ENCODE results near the gene MZT2A. TPM values are rescaled to one million over a fixed set of nuclear protein-coding genes. Genes with fewer than 3 reads are reported as not detected.
"Not testable (repeated sequence)": the region's sequence is repeated elsewhere in the genome, so short reads cannot be mapped to it uniquely, and the experiment has no call there.

Gene MZT2A
- total RNA-seq, 4 donors from 2014 or later = 24.9 to 46.2 (median 44.7) TPM

GRCh38 chr2:131509615-131510014 lies 17.4 kb upstream of the MZT2A start:
- DNase-seq = no peak
- H3K27ac ChIP-seq = no peak overlapping the region
- H3K4me3 ChIP-seq = no peak overlapping the region
- no peak for TF ChIP-seq CTCF (IDR thresholded peaks at IDR 0.05)
- no peak for TF ChIP-seq POLR2A (IDR thresholded peaks at IDR 0.05)
- no peaks in the 10 kb centered on the region for H3K4me1 ChIP-seq
- peaks cover 0 to 59% (median 0%) of the 10 kb centered on the region in 3 donors for H3K36me3 ChIP-seq
- H3K9me3 ChIP-seq = no peaks in the 10 kb centered on the region
- no peaks in the 10 kb centered on the region for H3K27me3 ChIP-seq

GRCh38 chr2:131504082-131504750 lies 12.0 kb upstream of the MZT2A start:
- H3K27me3 ChIP-seq, H3K4me3 ChIP-seq, H3K9me3 ChIP-seq, H3K4me1 ChIP-seq, DNase-seq: not testable (repeated sequence)
- peaks cover 0 to 93% (median 0%) of the 10 kb centered on the region in 3 donors for H3K36me3 ChIP-seq
- H3K27ac ChIP-seq = peak overlapping the region in 1 of 4 donors; percentile 19

- not testable (repeated sequence) for H3K4me1 ChIP-seq, H3K9me3 ChIP-seq, H3K4me3 ChIP-seq, H3K27ac ChIP-seq, H3K27me3 ChIP-seq, DNase-seq
- peaks cover 0 to 87% (median 0%) of the 10 kb centered on the region in 3 donors for H3K36me3 ChIP-seq
Observed at GRCh38 chr2:131503587-131503986, 11.4 kb upstream of the MZT2A start.

GRCh38 chr2:131498321-131498973 lies 6.2 kb upstream of the MZT2A start:
- H3K4me3 ChIP-seq, DNase-seq, H3K9me3 ChIP-seq, H3K27ac ChIP-seq, H3K27me3 ChIP-seq: not testable (repeated sequence)
- Histone ChIP-seq H3K36me3 (peaks cover 0 to 44% (median 0%) of the 10 kb centered on the region in 3 donors), H3K4me1 (peaks cover 0 to 17% (median 4%) of the 10 kb centered on the region in 4 donors)

- H3K9me3 ChIP-seq, DNase-seq: not testable (repeated sequence)
Observed at GRCh38 chr2:131495506-131495905, 3.3 kb upstream of the MZT2A start.

GRCh38 chr2:131493199-131493968 lies 1.2 kb upstream of the MZT2A start:
- no peak for DNase-seq
- Histone ChIP-seq H3K9me3 (no peaks in the 10 kb centered on the region), H3K4me3 (peak overlapping the region; percentile 81 to 95 (median 90)), H3K36me3 (peaks cover 0 to 4% (median 0%) of the 10 kb centered on the region in 3 donors), H3K4me1 (peaks cover 0 to 31% (median 6%) of the 10 kb centered on the region in 4 donors), H3K27ac (peak overlapping the region; percentile 92 to 97 (median 94)), H3K27me3 (no peaks in the 10 kb centered on the region)
- no peak for TF ChIP-seq POLR2A (IDR thresholded peaks at IDR 0.05)
- no peak for TF ChIP-seq CTCF (IDR thresholded peaks at IDR 0.05)

More at GRCh38 chr2:131495506-131495905, 3.3 kb upstream of the MZT2A start:
- H3K27ac ChIP-seq, H3K4me3 ChIP-seq, H3K27me3 ChIP-seq: not testable (repeated sequence)
- H3K4me1 ChIP-seq = peaks cover 0 to 27% (median 6%) of the 10 kb centered on the region in 4 donors
- H3K36me3 ChIP-seq = peaks cover 0 to 15% (median 0%) of the 10 kb centered on the region in 3 donors

GRCh38 chr2:131492418-131493198 lies 411 bp upstream of the MZT2A start:
- Histone ChIP-seq H3K9me3 (no peaks in the 10 kb centered on the region), H3K4me1 (peaks cover 0 to 31% (median 6%) of the 10 kb centered on the region in 4 donors), H3K36me3 (peaks cover 0 to 4% (median 0%) of the 10 kb centered on the region in 3 donors), H3K4me3 (peak overlapping the region; percentile 81 to 95 (median 90)), H3K27ac (peak overlapping the region; percentile 92 to 97 (median 94)), H3K27me3 (no peaks in the 10 kb centered on the region)
- peak; percentile 94 to 97 (median 95) for DNase-seq
- peak in 1 of 2 donors; percentile 23 for TF ChIP-seq POLR2A (IDR thresholded peaks at IDR 0.05)
- TF ChIP-seq CTCF (IDR thresholded peaks at IDR 0.05) = peak; percentile 26 to 85 (median 71)

GRCh38 chr2:131491469-131491836 lies 744 bp downstream of the MZT2A start:
- Histone ChIP-seq H3K27ac (peak overlapping the region in 2 of 4 donors; percentile 40 to 58), H3K4me3 (peak overlapping the region; percentile 81 to 95 (median 90)), H3K4me1 (peaks cover 0 to 31% (median 6%) of the 10 kb centered on the region in 4 donors)
- not testable (repeated sequence) for H3K9me3 ChIP-seq, H3K36me3 ChIP-seq, H3K27me3 ChIP-seq, DNase-seq

- peak in 2 of 3 donors; percentile 38 to 58 for DNase-seq
- Histone ChIP-seq H3K4me1 (peaks cover 0 to 31% (median 6%) of the 10 kb centered on the region in 4 donors), H3K4me3 (peak overlapping the region; percentile 81 to 95 (median 90)), H3K27ac (peak overlapping the region in 2 of 4 donors; percentile 40 to 58)
- not testable (repeated sequence) for H3K36me3 ChIP-seq, H3K9me3 ChIP-seq, H3K27me3 ChIP-seq
Observed at GRCh38 chr2:131490616-131491468, 1.4 kb downstream of the MZT2A start.

All from Peyer's patch (tissue), 4 donors.